HG02943 (cell line): ENCODE results near the gene XIAP.
A peak's percentile ranks its signal among the peaks of the same experiment; 100 is the strongest.
"Not testable (repeated sequence)": the region's sequence is repeated elsewhere in the genome, so short reads cannot be mapped to it uniquely, and the experiment has no call there.

Experiments
- ATAC-seq: cut with Tn5 transposase; IDR thresholded peaks from one replicate; pipeline ENCODE4 v1.9.1; 2021; ENCODE audit warnings: mild to moderate bottlenecking, low read depth, moderate library complexity; ENCODE audit not compliant: unreplicated experiment

XIAP gene

DNA sequence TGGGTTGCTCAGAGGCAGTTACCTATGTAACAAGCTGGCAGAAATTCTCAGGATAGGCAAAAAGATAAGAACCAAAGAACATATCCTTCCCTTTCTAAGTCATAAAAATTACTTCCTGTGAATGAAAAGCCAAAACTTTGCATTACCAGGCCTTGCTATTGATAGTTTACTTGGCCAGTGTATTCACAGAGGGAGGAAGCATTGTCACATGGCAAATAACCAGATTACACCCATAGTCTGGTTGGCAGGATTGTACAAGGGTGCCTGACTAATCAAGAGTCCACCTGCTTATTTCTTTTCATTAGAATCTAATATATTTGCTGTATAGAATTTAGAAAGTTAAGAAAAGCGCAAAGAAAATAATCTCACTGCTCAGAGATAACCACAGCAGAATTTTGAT lies 14.1 kb downstream of the XIAP start:
- no peak for ATAC-seq

DNA sequence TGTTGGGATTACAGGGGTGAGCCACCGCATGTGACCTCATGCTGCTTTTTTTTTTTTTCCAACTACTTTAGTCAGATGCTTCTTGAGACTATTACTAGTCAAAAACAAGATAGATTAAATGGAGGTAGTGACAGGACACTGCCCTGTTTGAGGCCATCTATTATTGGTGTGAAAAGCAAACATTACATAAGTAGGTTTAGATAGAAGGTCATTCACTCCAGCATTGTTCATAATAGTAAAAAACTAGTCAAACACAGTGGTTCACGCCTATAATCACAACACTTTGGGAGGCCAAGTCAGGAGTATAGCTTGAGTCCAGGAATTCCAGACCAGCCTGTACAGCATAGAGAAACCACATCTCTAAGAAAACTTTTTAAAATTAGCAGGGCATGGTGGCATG lies 16.3 kb downstream of the XIAP start:
- no peak for ATAC-seq

DNA sequence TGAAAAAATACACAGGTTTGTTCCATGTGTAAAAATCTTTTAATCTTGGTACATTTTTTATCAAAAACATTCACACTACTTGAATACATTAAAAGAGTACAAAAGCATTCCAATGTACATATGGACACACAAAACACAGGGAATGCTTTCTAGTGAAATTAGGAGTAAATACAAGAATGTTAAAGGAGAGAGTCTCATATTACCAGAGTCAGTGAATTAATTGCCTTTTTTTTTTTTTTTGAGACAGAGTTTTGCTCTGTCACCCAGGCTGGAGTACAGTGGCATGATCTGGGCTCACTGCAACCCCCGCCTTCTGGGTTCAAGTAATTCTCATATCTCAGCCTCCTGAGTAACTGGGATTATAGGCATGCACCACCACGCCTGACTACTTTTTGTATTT lies 17.0 kb downstream of the XIAP start:
- ATAC-seq = no peak

DNA sequence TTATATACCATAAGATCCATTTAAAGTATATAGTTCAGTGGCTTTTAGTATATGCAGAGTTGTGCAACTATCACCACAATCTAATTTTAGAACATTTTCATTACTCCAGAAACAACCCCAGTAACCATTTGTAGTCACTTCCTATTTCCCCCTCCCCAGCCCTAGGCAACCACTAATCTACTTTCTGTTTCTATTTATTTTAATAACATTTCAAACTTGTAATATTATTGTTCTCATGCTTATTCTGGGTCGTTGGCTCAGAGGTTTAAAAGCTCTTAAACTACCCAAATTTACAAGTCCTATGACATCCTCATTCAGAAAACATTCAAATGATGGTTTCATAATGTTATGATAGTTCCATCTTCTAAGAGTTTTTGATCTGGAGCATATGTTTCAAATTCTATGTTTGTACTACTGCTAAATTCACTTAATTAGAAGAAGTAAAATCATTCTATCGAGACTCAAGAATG lies 18.4 kb downstream of the XIAP start:
- peak; percentile 83 for ATAC-seq

DNA sequence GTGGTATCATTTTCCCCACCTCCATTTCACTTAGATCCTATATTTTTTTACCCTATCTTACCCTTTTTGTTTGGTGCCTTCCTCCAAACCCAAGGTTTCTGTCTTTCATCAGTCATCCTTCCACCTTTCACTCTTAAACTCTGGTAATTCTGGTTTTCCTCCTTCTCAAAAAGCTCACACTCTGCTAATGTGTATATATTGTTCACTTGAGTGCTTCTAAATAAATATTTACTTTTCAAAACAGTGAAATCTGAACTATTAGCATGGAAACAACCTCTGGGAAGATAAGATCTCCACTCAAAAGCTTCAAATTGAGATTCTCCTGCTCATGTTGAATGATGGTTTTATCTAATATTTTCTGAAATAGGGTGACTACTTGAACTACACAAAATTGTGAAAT lies 21.5 kb downstream of the XIAP start:
- ATAC-seq = no peak

DNA sequence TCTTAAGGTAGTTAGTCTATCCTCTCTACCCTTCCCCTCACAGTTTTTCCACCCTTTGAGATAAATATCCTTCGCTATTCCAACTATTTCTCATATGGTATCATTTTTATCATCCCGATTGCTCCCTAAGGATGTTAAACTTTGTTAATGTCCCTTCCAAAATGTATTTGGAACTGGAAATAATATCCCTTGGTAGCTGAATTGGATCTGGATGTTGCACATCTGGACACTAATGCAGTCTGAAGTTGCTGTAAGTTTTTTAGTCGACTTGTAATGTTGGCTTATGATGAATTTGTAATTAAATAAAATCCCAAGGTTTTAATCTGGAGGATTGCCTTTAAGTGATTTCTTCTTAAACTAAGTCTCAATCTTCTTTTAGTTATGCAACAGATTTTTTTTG lies 22.5 kb downstream of the XIAP start:
- no peak for ATAC-seq

DNA sequence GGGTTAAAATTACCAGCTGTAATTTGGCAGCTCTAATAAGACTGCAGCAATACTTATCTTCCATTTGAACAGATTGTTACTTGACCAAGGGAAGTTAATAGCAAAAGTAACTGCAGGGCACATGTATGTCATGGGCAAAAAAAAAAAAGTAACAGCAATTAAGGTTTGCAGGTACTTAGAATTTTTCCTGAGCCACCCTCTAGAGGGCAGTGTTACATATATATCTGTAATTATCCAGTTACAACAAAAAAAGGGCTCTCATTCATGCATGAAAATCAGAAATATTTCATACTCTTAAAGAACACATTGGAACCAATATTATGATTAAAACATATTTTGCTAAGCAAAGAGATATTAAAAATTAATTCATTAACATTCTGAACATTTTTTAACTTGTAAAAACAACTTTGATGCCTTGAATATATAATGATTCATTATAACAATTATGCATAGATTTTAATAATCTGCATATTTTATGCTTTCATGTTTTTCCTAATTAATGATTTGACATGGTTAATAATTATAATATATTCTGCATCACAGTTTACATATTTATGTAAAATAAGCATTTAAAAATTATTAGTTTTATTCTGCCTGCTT lies 25.1 kb downstream of the XIAP start:
- ATAC-seq = no peak

DNA sequence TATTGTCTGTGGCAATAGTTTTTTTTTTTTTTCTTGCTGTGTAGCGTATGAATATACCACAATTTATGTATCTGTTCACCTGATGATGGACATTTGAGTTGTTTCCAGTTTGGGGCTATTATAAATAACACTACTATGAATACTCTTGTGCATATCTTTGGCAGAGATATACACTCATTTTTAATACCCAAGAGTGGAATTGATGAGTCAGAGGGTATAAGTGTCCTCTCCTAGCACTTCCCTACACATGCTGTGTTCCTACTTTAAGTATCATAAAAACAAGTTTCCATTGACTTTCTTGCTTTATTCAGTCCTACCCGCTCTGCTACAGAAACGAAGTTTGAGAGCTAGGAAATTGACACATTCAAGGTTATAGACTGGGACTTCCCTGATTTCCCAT lies 39.8 kb downstream of the XIAP start:
- ATAC-seq = no peak

DNA sequence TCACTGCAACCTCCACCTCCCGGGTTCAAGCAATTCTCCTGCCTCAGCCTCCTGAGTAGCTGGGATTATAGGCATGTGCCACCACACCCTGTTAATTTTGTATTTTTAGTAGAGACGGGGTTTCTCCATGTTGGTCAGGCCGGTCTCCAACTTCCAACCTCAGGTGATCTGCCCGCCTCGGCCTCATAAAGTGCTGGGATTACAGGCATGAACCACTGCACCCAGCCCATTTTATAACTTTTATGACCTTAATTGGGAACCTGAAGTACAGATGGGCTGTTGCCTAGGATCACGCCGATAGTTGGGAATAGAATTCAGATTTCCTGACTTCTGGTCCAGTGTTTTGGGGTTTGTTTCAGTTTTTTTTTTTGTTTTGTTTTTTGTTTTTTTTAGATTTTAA lies 43.4 kb downstream of the XIAP start:
- ATAC-seq = not testable (repeated sequence)

DNA sequence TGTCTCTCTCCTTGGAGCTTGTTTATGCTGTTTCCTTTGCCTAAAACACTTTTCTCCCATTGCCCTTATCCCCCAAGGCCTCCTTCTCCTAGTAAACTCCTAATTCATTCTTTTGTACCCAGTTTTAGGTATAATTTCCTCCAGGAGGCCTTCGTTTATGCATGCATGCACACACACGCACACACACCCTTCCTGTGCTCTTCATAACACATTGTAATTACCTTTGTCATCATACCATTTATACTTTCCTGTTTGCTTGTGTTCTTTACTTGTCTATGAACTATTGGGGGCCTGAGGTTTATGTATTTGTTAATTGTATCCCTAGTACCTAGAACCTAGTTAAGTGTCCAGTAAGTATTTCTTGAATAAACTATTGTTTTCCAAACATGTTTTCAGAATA lies 45.5 kb downstream of the XIAP start:
- no peak for ATAC-seq

DNA sequence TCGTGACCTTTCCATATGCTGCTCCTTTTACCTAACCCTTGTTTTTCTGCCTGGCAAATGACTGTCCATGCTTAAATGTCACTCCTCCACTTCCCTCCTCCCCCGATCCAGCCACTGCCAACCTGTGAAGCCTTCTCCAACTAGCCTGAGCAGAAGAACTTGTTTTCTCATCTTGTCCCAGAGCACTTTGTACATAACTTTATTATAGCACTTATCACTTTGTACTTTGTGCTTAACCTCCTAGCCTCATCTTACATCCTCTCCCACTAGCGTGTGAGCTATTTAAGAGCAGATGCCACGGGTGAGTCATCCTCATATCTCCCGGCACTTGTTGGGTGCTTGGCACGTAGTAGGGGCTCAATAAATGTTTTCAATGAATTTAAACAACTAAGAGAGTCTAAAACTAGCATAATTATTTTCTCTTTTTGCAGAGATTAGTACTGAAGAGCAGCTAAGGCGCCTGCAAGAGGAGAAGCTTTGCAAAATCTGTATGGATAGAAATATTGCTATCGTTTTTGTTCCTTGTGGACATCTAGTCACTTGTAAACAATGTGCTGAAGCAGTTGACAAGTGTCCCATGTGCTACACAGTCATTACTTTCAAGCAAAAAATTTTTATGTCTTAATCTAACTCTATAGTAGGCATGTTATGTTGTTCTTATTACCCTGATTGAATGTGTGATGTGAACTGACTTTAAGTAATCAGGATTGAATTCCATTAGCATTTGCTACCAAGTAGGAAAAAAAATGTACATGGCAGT lies 46.9 kb downstream of the XIAP start:
- ATAC-seq = no peak

DNA sequence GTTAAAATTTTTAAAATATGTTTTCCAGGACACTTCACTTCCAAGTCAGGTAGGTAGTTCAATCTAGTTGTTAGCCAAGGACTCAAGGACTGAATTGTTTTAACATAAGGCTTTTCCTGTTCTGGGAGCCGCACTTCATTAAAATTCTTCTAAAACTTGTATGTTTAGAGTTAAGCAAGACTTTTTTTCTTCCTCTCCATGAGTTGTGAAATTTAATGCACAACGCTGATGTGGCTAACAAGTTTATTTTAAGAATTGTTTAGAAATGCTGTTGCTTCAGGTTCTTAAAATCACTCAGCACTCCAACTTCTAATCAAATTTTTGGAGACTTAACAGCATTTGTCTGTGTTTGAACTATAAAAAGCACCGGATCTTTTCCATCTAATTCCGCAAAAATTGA lies 49.7 kb downstream of the XIAP start:
- no peak for ATAC-seq

DNA sequence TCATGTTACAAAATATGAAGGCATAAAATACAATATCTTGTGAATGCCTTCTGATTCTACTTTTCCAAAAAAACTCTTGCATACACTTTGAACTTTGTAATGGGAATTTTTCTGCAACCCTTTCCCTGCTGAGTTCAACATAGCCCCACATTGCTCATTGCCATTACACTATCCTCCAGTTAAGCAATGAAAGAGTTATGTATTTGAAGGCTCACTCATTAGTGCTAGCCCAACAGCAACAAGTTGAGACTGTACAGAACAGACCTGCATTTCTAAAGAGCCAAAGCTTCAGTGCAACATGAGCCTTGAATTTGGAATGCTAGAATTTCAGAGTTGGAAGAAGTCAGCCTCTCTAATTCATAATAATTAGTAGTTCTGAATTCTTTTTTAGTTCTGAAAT lies 57.2 kb downstream of the XIAP start:
- ATAC-seq = no peak

DNA sequence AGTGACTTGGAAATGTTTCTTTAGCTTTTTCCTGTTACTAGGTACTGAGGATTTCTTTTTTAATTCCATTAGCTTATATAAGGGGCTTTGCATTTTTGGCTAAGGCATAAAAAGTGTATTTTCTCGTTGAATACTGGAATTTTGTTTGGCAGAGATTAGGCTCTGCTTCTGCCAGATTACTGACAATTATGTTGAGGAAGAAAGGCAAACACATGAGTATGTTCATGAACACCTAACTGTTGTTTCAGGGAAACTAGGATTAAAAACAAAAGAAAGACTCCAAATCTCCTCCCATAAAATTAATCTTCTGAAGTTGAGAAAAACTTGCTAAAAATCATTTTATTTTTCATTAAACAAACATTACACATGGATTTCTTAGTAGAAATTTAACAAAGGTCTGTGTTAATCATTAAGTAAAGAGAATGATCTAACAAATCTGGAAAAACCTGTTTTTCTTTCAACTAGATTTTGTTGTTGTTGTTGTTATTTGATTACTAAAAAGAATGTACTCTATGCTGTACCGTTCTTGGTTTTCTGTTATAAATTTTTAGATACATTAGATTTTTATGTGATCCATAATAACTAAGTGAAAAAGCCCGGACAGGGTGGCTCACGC lies 58.4 kb downstream of the XIAP start:
- ATAC-seq = no peak

DNA sequence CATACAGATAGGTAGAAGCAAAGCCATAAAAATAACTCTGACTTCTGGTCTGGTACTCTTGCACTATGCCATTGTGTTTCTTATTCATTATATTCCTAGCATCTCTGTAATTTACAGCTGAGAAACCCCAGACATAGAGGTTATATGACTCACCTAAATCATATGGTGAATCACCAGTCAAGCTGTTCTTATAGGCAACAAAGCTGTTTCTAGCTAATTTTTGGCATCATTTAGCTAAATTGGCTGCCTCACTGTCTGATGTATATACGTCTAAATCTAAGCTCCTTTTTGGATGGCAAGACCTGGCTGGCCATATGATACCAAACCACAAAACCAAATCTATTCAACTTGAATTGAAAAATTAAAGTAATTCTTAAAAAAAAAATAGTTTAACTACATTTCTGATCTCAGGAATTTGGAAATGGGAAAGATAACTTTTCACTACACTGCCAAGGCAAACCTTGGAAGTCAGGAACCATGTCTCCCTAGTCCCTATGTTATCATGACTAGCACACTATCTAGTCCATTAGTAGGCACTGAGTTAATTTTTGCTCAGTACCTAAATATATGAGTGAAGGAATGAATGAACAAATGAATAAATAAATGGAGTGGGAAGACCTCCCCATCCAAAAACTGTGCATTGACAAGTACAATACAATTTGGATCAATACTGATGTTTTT lies 60.4 kb downstream of the XIAP start:
- no peak for ATAC-seq

DNA sequence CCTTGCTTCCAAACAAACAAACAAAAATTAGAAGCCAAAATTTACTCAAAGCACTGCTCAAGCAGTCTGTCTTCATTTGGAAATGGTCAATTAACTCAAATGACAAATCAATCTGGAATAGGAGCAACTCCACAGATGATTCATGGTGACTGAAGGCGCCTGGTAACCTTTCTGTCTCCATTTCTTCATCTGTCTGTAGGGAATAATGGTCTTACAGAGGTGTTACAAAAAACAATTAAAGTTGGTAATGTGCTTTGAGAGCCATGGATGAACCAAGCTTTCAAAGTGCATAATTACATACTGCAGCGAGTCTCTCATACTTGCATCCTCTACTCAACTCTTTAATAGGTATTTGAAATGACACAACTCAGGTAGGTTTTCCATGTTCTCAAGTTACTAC lies 63.4 kb downstream of the XIAP start:
- no peak for ATAC-seq

DNA sequence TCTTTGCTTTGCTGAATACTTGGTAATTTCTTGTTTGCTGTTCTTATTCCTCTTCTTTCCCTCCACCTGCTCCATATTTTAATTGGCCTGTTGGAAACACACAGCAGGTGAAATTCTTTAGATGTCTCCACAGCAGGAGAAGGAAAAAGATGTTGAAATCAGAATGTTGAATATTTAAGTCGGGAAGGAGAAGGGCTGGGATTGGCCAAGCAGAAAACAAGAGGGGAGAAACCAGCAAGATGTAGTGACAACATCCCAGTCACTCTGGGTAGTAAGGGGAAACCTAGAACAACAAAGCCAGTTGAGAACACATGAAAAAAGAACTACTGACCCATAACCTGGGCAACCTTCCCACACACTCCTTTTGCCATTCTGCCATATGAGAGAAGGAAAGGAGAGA lies 64.3 kb downstream of the XIAP start:
- ATAC-seq = no peak

DNA sequence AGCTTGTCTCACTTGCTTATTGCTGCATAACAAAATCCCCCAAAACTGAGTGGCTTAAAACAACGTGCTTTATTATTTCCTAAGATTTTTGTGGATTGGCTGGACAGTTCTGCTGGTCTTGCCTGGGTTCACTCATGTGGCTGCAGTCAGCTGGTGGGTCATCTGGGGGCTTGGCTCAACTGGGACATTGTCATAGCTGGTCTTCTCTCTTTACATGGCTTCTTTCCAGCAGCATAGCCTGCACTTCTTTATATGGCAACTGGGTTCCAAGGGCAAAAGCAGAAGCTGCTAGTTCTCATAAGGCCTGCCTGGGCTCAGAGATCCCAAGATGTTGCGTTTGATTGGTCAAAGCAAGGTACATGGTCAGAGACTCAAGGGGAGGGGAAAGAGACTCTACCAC lies 68.0 kb downstream of the XIAP start:
- no peak for ATAC-seq

DNA sequence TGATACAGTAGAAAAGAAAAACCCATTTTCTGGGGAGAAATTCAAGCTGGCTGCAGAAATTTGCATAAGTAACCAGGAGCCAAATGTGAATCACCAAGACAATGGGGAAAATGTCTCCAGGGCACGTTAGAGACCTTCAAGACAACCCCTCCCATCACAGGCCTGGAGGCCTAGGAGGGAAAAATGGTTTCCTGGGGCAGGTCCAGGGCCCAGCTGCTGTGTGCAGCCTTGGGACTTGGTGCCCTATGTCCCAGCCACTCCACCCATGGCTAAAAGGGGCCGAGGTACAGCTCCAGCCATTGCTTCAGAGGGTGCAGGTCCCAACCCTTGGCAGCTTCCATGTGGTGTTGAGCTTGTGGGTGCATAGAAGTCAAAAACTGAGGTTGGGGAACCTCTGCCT lies 72.2 kb downstream of the XIAP start:
- ATAC-seq = not testable (repeated sequence)

DNA sequence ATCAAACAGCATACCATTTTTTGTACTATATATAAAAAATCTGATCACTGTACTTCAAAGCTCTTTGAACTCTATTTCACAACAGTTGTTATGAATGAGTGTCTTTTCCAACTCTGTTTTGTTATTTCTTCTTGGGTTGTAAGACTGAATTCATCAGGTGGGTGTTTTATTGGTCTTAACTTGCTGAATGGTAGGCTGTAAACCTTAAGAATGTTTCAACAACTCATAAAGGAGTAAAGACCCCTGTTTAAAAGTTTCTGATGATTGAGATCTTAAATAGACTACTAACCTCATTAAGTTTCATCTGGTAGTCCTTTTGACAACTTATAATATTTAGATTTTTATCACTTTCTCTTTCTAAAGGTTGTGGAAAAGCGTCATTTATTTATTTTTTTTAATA lies 83.2 kb downstream of the XIAP start:
- ATAC-seq = no peak

DNA sequence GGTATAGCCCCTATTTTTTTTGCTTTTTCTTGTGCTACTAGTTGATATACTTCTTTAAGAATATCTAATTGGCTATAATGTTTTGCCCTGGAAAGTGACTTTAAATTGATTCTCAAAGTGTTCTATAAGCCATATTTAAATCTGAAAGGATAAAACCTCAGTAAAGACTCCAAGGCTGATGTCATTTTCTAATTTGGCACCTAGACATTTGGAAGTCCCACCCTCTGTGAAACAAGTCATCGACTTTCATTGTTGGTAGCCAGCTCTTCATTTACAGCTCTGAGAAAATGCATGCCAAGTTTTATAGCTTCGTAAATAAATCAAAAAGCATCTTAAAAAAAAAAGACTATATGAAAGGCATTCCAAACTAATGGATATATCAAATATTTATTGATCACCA lies 83.6 kb downstream of the XIAP start:
- no peak for ATAC-seq
